Neural cell (in vitro differentiated cells): ENCODE results near the gene KCNK17. TPM values are rescaled to one million over a fixed set of nuclear protein-coding genes. Genes with fewer than 3 reads are reported as not detected.

Source experiments
- H2AFZ ChIP-seq: fragments of 200-600, 300-800 bp; sonication (generic), shearing (Covaris generic); 2 replicates; pipeline ENCODE4 v1.6.0; 2014; ENCODE audit warnings: low read depth, mild to moderate bottlenecking, antibody characterized with exemption, low read length, moderate library complexity
- H3F3A ChIP-seq: fragments of 200-600 bp; shearing (Covaris generic); 2 replicates; pipeline ENCODE4 v1.6.1; 2016; ENCODE audit warnings: mild to moderate bottlenecking, moderate library complexity, mixed read lengths, antibody characterized with exemption, low read length; ENCODE audit not compliant: insufficient read depth, poor library complexity, severe bottlenecking
- H3K27ac ChIP-seq: fragments of 200-600, 300-800 bp; sonication (generic), shearing (Covaris generic); 2 replicates; pipeline ENCODE4 v1.5.1; 2014; ENCODE audit warnings: mild to moderate bottlenecking, low read length, moderate library complexity
- H3K27me3 ChIP-seq: fragments of 300-800, 200-600 bp; sonication (generic), shearing (Covaris generic); 2 replicates; pipeline ENCODE4 v1.6.0; 2014; ENCODE audit warnings: mild to moderate bottlenecking, low read depth, low read length, moderate library complexity; ENCODE audit not compliant: insufficient read depth
- H3K36me3 ChIP-seq: fragments of 300-800, 200-600 bp; sonication (generic), shearing (Covaris generic); 2 replicates; pipeline ENCODE4 v1.5.1; 2014; ENCODE audit warnings: mild to moderate bottlenecking, antibody characterized with exemption, low read length, moderate library complexity; ENCODE audit not compliant: insufficient read depth
- H3K4me2 ChIP-seq: fragments of 300-800, 200-600 bp; sonication (generic), shearing (Covaris generic); 2 replicates; pipeline ENCODE4 v1.6.0; 2014; ENCODE audit warnings: mild to moderate bottlenecking, low read length
- H3K4me3 ChIP-seq: fragments of 300-800, 200-600 bp; sonication (generic), shearing (Covaris generic); 2 replicates; pipeline ENCODE4 v1.5.1; 2014; ENCODE audit warnings: mild to moderate bottlenecking, low read length, moderate library complexity
- H3K79me2 ChIP-seq: fragments of 200-600 bp; shearing (Covaris generic); replicated peaks from 2 replicates; pipeline ENCODE4 v1.6.0; 2014; ENCODE audit warnings: mild to moderate bottlenecking, low read length, moderate library complexity; ENCODE audit not compliant: insufficient read depth
- H3K9ac ChIP-seq: fragments of 300-800, 200-600 bp; sonication (generic), shearing (Covaris generic); 2 replicates; pipeline ENCODE4 v1.6.1; 2016; ENCODE audit warnings: mild to moderate bottlenecking, low read length, mixed read lengths
- H3K9me2 ChIP-seq: fragments of 200-600 bp; shearing (Covaris generic); 2 replicates; pipeline ENCODE4 v1.6.1; 2016; ENCODE audit warnings: mild to moderate bottlenecking, low read length, mixed read lengths; ENCODE audit not compliant: insufficient read depth
- H3K9me3 ChIP-seq: fragments of 200-600, 300-800 bp; sonication (generic), shearing (Covaris generic); 2 replicates; pipeline ENCODE4 v1.6.1; 2016; ENCODE audit warnings: mild to moderate bottlenecking, mixed run types, low read length, moderate library complexity, mixed read lengths
- H4K20me1 ChIP-seq: fragments of 200-600 bp; shearing (Covaris generic); 2 replicates; pipeline ENCODE4 v1.6.1; 2016; ENCODE audit warnings: mild to moderate bottlenecking, mixed run types; ENCODE audit not compliant: insufficient read depth
- CTCF ChIP-seq: fragments of 450-650 bp; IDR thresholded peaks from 2 replicates; pipeline ENCODE4 v1.5.1; 2014; ENCODE audit warnings: antibody characterized with exemption, mild to moderate bottlenecking, moderate library complexity; ENCODE audit not compliant: poor library complexity, severe bottlenecking
- EP300 ChIP-seq: fragments of 450-650 bp; conservative IDR thresholded peaks from 2 replicates; pipeline ENCODE4 v1.6.1; 2014; ENCODE audit warnings: antibody characterized with exemption, mild to moderate bottlenecking, moderate library complexity; ENCODE audit not compliant: poor library complexity, severe bottlenecking
- EZH2 ChIP-seq: fragments of 200-600, 300-800 bp; shearing (Covaris generic), sonication (generic); IDR thresholded peaks from 2 replicates; pipeline ENCODE4 v1.6.1; 2014; ENCODE audit warnings: antibody characterized with exemption, low read length, borderline replicate concordance, mild to moderate bottlenecking; ENCODE audit not compliant: insufficient read depth, poor library complexity, severe bottlenecking
- MXI1 ChIP-seq: fragments of 450-650 bp; conservative IDR thresholded peaks from 2 replicates; pipeline ENCODE4 v1.6.1; 2014; ENCODE audit warnings: antibody characterized with exemption, mild to moderate bottlenecking; ENCODE audit not compliant: poor library complexity, severe bottlenecking
- POLR2AphosphoS5 ChIP-seq: IDR thresholded peaks from 2 replicates; pipeline ENCODE4 v1.6.1; 2012
- RAD21 ChIP-seq: fragments of 450-650 bp; conservative IDR thresholded peaks from 2 replicates; pipeline ENCODE4 v1.6.1; 2014; ENCODE audit warnings: antibody characterized with exemption, mild to moderate bottlenecking, moderate library complexity
- SMC3 ChIP-seq: fragments of 450-650 bp; conservative IDR thresholded peaks from 2 replicates; pipeline ENCODE4 v1.6.1; 2014; ENCODE audit warnings: antibody characterized with exemption, mild to moderate bottlenecking, moderate library complexity; ENCODE audit not compliant: poor library complexity
- TAF1 ChIP-seq: IDR thresholded peaks from 2 replicates; pipeline ENCODE4 v1.6.1; 2012; ENCODE audit warnings: low read depth
- polyA plus RNA-seq: library from polyadenylated mRNA; depleted of rRNA; stranded (reverse); fragments of >200 nt; gene quantifications from 2 replicates; pipeline ENCODE4 v1.2.3, GENCODE V29; 2014
- TF ChIP-seq, protein P1 (sequence below): IDR thresholded peaks from 2 replicates; pipeline ENCODE4 v1.6.1; 2012; ENCODE audit warnings: borderline replicate concordance

Gene KCNK17
- polyA plus RNA-seq, 1 donor from 2014 or later = 0.67 TPM

DNA sequence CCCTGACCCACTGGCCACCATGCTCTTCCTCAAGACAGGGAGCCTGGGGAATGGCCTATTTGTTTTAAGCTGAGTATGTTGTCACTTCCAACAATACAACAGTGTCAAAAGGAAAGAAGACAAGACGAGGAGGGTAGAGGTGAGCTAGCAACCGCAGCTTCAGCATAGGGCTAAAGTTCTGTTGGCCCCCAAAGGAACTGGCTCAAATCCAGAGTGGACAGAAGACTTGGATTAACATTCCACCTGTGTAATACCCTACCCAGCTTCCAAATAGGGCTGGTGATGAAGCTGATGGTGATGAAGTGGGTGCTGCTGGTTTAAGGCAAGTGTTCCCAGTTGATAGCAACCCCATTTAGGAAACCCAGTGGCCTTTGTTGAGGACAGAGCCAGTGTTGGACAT is 53.3 kb downstream of the KCNK17 start:
- H3K27me3 ChIP-seq = no peaks in the 10 kb centered on the region
- no peaks in the 10 kb centered on the region for H3K36me3 ChIP-seq
- H3K9me3 ChIP-seq = no peaks in the 10 kb centered on the region
- no peak overlapping the region for H3K9ac ChIP-seq
- no peak overlapping the region for H2AFZ ChIP-seq
- H3K79me2 ChIP-seq = no peaks in the 10 kb centered on the region
- no peak for TF ChIP-seq EP300
- TF ChIP-seq MXI1 = no peak
- no peak for TF ChIP-seq POLR2AphosphoS5
- no peak for TF ChIP-seq EZH2
- TF ChIP-seq SMC3 = no peak
- TF ChIP-seq CTCF = no peak
- no peak for TF ChIP-seq RAD21
- TF ChIP-seq TAF1 = no peak
- TF ChIP-seq, protein P1, sequence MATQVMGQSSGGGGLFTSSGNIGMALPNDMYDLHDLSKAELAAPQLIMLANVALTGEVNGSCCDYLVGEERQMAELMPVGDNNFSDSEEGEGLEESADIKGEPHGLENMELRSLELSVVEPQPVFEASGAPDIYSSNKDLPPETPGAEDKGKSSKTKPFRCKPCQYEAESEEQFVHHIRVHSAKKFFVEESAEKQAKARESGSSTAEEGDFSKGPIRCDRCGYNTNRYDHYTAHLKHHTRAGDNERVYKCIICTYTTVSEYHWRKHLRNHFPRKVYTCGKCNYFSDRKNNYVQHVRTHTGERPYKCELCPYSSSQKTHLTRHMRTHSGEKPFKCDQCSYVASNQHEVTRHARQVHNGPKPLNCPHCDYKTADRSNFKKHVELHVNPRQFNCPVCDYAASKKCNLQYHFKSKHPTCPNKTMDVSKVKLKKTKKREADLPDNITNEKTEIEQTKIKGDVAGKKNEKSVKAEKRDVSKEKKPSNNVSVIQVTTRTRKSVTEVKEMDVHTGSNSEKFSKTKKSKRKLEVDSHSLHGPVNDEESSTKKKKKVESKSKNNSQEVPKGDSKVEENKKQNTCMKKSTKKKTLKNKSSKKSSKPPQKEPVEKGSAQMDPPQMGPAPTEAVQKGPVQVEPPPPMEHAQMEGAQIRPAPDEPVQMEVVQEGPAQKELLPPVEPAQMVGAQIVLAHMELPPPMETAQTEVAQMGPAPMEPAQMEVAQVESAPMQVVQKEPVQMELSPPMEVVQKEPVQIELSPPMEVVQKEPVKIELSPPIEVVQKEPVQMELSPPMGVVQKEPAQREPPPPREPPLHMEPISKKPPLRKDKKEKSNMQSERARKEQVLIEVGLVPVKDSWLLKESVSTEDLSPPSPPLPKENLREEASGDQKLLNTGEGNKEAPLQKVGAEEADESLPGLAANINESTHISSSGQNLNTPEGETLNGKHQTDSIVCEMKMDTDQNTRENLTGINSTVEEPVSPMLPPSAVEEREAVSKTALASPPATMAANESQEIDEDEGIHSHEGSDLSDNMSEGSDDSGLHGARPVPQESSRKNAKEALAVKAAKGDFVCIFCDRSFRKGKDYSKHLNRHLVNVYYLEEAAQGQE = no peak
- no peaks in the 10 kb centered on the region for H3F3A ChIP-seq
- H3K27ac ChIP-seq = no peak overlapping the region
- H3K9me2 ChIP-seq = no peaks in the 10 kb centered on the region
- H3K4me3 ChIP-seq = no peak overlapping the region
- H4K20me1 ChIP-seq = no peaks in the 10 kb centered on the region
- H3K4me2 ChIP-seq = no peak overlapping the region

DNA sequence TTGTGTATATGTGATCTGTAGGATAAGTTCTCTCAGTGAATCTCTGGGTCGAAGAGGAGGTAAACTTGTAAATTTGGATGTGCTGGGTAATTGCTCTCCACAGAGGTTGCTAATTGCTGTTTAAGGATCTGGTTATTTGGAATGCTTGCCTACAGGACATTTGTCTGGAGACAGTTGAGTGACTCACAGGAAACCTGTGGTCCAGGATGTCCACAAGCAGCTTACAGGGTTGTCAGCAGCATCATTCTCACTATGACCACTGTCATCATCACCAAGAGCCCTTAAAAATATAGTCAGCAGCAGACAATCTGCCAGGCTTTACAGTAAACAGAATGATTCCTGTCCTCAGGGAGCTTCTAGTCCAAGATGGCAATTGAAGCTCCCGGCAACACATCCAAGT is 53.8 kb downstream of the KCNK17 start:
- Histone ChIP-seq H4K20me1 (no peaks in the 10 kb centered on the region), H3K27me3 (no peaks in the 10 kb centered on the region), H3K4me2 (no peak overlapping the region), H3K79me2 (no peaks in the 10 kb centered on the region), H3K9ac (no peak overlapping the region), H3K9me2 (no peaks in the 10 kb centered on the region), H3K36me3 (no peaks in the 10 kb centered on the region), H3K9me3 (no peaks in the 10 kb centered on the region), H2AFZ (no peak overlapping the region), H3F3A (no peaks in the 10 kb centered on the region), H3K4me3 (no peak overlapping the region), H3K27ac (no peak overlapping the region)
- TF ChIP-seq EP300 (no peak), RAD21 (no peak), POLR2AphosphoS5 (no peak), MXI1 (no peak), TAF1 (no peak), EZH2 (no peak), SMC3 (no peak), CTCF (no peak)
- TF ChIP-seq, protein P1 = no peak
